BJ (cell line): ENCODE data around the gene NKAIN1. TPM values are rescaled to one million over a fixed set of nuclear protein-coding genes. Genes with fewer than 3 reads are reported as not detected.
"Not testable (repeated sequence)": the region's sequence is repeated elsewhere in the genome, so short reads cannot be mapped to it uniquely, and the experiment has no call there.

Experiments used
- CTCF ChIA-PET: fragments of 350-600 bp; formaldehyde crosslinking; extraction: SDS; loops from one replicate; lab custom pipeline; 2021; ENCODE audit warnings: antibody characterized with exemption, inconsistent platforms; lab: Yijun Ruan, JAX
- POLR2A ChIA-PET: fragments of 300-600 bp; sonication (Branson Sonifier 250); formaldehyde crosslinking; extraction: SDS; loops from one replicate; lab custom pipeline; 2021; ENCODE audit warnings: antibody characterized with exemption; lab: Charles Lee
- DNase-seq: peaks from one replicate; pipeline ENCODE4 v3.0.0-alpha.2; 2011; ENCODE audit warnings: low read depth
- H3K27me3 ChIP-seq: 2 replicates; pipeline ENCODE4 v1.6.0; 2011; ENCODE audit warnings: low read length; ENCODE audit not compliant: control insufficient read depth, insufficient read depth
- H3K36me3 ChIP-seq: 2 replicates; pipeline ENCODE4 v1.5.1; 2011; ENCODE audit warnings: low read length; ENCODE audit not compliant: control insufficient read depth, insufficient read depth
- H3K4me3 ChIP-seq: 2 replicates; pipeline ENCODE4 v1.5.1; 2011; ENCODE audit warnings: low read depth, mild to moderate bottlenecking, control low read depth, low read length
- polyA minus RNA-seq: library from RNA; depleted of rRNA, polyadenylated mRNA; stranded (reverse); fragments of >200 nt; gene quantifications from 2 replicates; pipeline ENCODE4 v1.2.3, GENCODE V29; 2011; rRNA and poly(A)+ RNA removed
- polyA plus RNA-seq: library from polyadenylated mRNA; depleted of rRNA; stranded (reverse); fragments of >200 nt; gene quantifications from 2 replicates; pipeline ENCODE4 v1.2.3, GENCODE V29; 2011; rRNA removed
- TF ChIP-seq, protein P1 (sequence below): IDR thresholded peaks from 2 replicates; pipeline ENCODE4 v1.5.1; 2011; ENCODE audit warnings: low read depth, mild to moderate bottlenecking, control low read depth, inconsistent platforms, low read length, moderate library complexity; ENCODE audit not compliant: insufficient read depth

The NKAIN1 gene
- polyA plus RNA-seq (0.07 and 0.17 TPM in 2 replicates), polyA minus RNA-seq (not detected in 2 replicates)

DNA sequence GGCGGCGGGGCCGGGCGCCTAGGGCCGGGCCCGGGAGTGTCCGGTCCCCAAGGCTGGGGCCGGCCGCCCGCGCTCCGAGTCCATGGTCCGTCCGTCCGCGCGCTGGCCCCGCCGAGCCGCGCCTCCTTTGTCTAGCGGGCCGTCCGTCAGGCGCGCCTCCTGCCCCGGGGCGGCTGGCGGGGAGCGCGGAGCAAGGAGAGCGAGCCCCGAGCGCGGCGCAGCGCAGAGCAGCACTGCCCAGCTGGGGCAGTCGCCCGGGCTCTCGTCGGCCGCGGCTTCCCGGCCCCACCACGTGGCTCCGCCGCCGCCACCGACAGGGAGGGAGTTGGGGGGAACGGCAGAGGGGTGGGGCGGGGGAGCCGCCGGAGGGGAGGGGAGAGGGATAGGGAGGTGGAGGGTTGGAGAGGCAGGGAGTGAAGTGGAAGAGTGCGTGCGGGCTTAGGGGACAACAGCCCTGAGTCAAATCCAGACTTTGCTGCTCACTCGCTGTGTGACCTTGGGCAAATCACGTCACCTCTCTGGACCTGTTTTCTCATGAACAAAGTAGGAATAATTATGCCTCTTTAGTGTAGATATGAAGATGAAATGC, at the start of gene NKAIN1:
NKAIN1 (minus strand) TSS at position 235 of the 589 bp plus-strand sequence. CDS start 340 bp downstream, outside the sequence.
- no peak for DNase-seq
- CTCF ChIA-PET = no interaction called here
- Histone ChIP-seq H3K4me3 (peak within 1 kb of the TSS; percentile 35), H3K36me3 (no peaks in the 10 kb centered on the region), H3K27me3 (peaks cover 36% of the 10 kb centered on the region)
- TF ChIP-seq, protein P1, sequence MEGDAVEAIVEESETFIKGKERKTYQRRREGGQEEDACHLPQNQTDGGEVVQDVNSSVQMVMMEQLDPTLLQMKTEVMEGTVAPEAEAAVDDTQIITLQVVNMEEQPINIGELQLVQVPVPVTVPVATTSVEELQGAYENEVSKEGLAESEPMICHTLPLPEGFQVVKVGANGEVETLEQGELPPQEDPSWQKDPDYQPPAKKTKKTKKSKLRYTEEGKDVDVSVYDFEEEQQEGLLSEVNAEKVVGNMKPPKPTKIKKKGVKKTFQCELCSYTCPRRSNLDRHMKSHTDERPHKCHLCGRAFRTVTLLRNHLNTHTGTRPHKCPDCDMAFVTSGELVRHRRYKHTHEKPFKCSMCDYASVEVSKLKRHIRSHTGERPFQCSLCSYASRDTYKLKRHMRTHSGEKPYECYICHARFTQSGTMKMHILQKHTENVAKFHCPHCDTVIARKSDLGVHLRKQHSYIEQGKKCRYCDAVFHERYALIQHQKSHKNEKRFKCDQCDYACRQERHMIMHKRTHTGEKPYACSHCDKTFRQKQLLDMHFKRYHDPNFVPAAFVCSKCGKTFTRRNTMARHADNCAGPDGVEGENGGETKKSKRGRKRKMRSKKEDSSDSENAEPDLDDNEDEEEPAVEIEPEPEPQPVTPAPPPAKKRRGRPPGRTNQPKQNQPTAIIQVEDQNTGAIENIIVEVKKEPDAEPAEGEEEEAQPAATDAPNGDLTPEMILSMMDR = no peak
- POLR2A ChIA-PET = no interaction called here

DNA sequence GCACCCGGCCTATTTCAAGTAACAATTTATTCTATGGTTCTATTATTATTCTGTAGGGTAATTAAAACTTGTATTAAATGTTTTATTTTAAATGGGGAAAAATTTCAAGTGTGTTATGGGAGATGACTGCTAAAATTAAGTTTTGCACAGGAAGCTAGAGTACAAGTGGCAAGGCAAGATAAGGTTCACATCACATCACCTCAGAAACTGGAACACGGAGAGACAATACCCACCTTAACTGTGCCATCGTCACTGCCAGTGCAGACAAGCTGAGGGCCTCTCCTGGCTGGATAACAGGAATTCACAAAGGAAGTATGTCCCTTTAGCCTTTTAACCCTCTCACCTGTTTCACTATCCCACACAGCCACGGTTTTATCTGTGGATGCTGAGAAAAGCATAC, 49.3 kb upstream of the NKAIN1 start:
- Histone ChIP-seq H3K4me3 (no peak overlapping the region), H3K27me3 (no peaks in the 10 kb centered on the region), H3K36me3 (peaks cover 13% of the 10 kb centered on the region)
- CTCF ChIA-PET = no interaction called here
- POLR2A ChIA-PET = no interaction called here
- TF ChIP-seq, protein P1 = no peak
- DNase-seq = no peak

DNA sequence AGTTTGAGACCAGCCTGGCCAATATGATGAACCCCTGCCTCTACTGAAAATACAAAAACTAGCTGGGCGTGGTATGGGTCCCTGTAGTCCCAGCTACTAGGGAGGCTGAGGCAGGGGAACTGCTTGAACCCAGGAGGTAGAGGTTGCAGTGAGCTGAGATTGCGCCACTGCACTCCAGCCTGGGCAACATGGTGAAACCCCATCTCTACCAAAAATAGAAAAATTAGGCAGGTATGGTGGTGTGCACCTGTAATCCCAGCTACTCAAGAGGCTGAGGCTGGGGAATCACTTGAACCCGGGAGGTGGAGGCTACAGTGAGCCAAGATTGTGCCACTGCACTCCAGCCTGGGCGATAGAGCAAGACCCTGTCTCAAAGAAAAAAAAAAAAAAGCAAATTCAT, 48.1 kb upstream of the NKAIN1 start:
- H3K36me3 ChIP-seq = peaks cover 12% of the 10 kb centered on the region
- H3K4me3 ChIP-seq, POLR2A ChIA-PET, DNase-seq, H3K27me3 ChIP-seq: not testable (repeated sequence)
- CTCF ChIA-PET = interaction anchor here (1.0 kb wide), 1 partner anchor 103 kb away, joined by 3 read pairs; no protein-coding TSS in a partner anchor

DNA sequence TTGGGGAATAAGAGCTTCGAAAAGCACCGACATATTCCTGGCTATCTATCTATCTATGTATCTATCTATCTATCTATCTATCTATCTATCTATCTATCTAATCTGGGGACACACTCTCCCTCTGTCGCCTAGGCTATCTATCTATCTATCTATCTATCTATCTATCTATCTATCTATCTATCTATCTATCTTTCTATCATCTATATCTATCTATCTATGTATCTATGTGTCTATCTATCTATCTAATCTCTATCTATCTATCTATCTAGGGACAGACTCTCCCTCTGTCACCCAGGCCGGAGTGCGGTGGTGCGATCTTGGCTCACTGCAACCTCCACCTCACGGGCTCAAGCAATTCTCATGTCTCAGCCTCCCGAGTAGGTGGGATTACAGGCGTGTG, 42.7 kb upstream of the NKAIN1 start:
- DNase-seq, CTCF ChIA-PET, H3K27me3 ChIP-seq, POLR2A ChIA-PET, H3K4me3 ChIP-seq: not testable (repeated sequence)
- peaks cover 12% of the 10 kb centered on the region for H3K36me3 ChIP-seq

DNA sequence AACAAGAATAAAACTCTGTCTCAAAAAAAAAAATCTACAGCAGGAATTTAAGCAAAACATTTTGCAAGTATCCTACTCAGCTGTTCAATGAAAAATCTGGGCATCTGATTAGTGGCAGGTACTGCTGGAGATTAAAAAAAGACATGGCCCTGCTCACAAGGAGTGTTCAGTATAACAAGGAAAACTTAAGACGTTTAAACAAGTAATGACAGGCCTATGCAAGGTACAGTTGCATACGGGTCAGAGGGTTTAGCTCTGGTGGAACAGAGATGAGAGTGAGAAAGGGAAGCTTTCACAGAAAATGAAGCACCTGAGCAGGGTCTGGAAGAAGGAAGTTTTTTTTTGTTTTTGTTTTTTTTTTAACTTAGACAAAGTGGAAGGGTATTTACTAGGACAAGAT, 33.9 kb upstream of the NKAIN1 start:
- POLR2A ChIA-PET = no interaction called here
- H3K4me3 ChIP-seq = no peak overlapping the region
- CTCF ChIA-PET = interaction anchor here (0.6 to 1.0 kb wide), 2 partner anchors 10 to 470 kb away, joined by 4 to 5 read pairs; no protein-coding TSS in a partner anchor
- H3K27me3 ChIP-seq = no peaks in the 10 kb centered on the region
- H3K36me3 ChIP-seq = peaks cover 2% of the 10 kb centered on the region
- no peak for DNase-seq
- TF ChIP-seq, protein P1 = no peak

DNA sequence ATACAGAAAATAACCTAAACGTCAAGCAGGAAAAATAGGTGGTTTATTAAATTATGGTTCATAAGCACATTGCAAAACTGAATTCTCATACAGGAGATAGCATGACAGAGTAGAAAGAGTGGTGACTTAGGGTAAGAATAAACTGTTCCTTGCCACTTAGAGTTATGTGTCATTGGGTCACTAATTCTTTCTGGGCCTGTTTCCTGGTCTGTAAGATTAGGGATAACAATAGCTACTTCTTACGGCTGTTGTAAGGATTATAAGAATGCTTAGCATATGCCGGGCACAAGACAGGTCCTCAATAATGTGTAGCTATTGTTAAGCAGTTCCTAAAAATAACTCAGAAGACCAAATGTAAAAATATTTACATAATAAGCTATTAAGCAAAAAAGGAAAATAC, 32.7 kb upstream of the NKAIN1 start:
- ChIA-PET POLR2A (no interaction called here), CTCF (interaction anchor here (0.7 to 0.8 kb wide), 2 partner anchors 15 to 124 kb away, joined by 3 to 4 read pairs; no protein-coding TSS in a partner anchor)
- Histone ChIP-seq H3K36me3 (peaks cover 2% of the 10 kb centered on the region), H3K4me3 (no peak overlapping the region), H3K27me3 (no peaks in the 10 kb centered on the region)
- DNase-seq = no peak
- TF ChIP-seq, protein P1 = no peak
